Caki2 (cell line): Measurements from ENCODE around the gene WDFY3. TPM values are rescaled to one million over a fixed set of nuclear protein-coding genes. Genes with fewer than 3 reads are reported as not detected.

Source experiments
- DNase-seq: peaks from one replicate; pipeline ENCODE4 v3.0.0-alpha.2; 2015; ENCODE audit warnings: low read depth
- in situ Hi-C: cut with HindIII; loops from 2 replicates; pipeline ENCODE4 v1.10.0; 2016; ENCODE audit warnings: low sequenced_read_pairs, low pct_unique_long_range_greater_than_20kb, mixed read lengths
- total RNA-seq: library from RNA; depleted of rRNA; stranded (reverse); fragments of >200 nt; shearing (Covaris generic); gene quantifications from 2 replicates; pipeline ENCODE4 v1.2.3, GENCODE V29; 2014; ENCODE audit warnings: low replicate concordance

The WDFY3 gene
- total RNA-seq, 1 experiment from 2014 or later = 30.3 TPM

GRCh38 chr4:84954982-84955567 lies 11.4 kb downstream of the WDFY3 start:
- DNase-seq = no peak
- in situ Hi-C loops = no loop called here

GRCh38 chr4:84952776-84953175 lies 13.7 kb downstream of the WDFY3 start:
- in situ Hi-C loops = no loop called here
- DNase-seq = no peak

- peak; percentile 71 for DNase-seq
- in situ Hi-C loops = no loop called here
Observed at GRCh38 chr4:84952004-84952403, 14.5 kb downstream of the WDFY3 start.

GRCh38 chr4:84948056-84948455 lies 18.4 kb downstream of the WDFY3 start:
- in situ Hi-C loops = no loop called here
- DNase-seq = no peak

GRCh38 chr4:84944947-84945346 lies 21.5 kb downstream of the WDFY3 start:
- DNase-seq = no peak

GRCh38 chr4:84940960-84941359 lies 25.5 kb downstream of the WDFY3 start:
- in situ Hi-C loops = no loop called here
- DNase-seq = no peak

More at GRCh38 chr4:84944947-84945346, 21.5 kb downstream of the WDFY3 start:
- in situ Hi-C loops = no loop called here

GRCh38 chr4:84939113-84939512 lies 27.4 kb downstream of the WDFY3 start:
- no peak for DNase-seq

GRCh38 chr4:84938316-84938715 lies 28.2 kb downstream of the WDFY3 start:
- DNase-seq = no peak

More at GRCh38 chr4:84939113-84939512, 27.4 kb downstream of the WDFY3 start:
- in situ Hi-C loops = no loop called here

GRCh38 chr4:84937381-84937977 lies 29.0 kb downstream of the WDFY3 start:
- in situ Hi-C loops = no loop called here
- DNase-seq = no peak

More at GRCh38 chr4:84938316-84938715, 28.2 kb downstream of the WDFY3 start:
- in situ Hi-C loops = no loop called here

GRCh38 chr4:84936123-84936522 lies 30.4 kb downstream of the WDFY3 start:
- in situ Hi-C loops = no loop called here
- no peak for DNase-seq

GRCh38 chr4:84932462-84932861 lies 34.0 kb downstream of the WDFY3 start:
- in situ Hi-C loops = no loop called here

GRCh38 chr4:84931961-84932360 lies 34.5 kb downstream of the WDFY3 start:
- DNase-seq = no peak
- in situ Hi-C loops = no loop called here

More at GRCh38 chr4:84932462-84932861, 34.0 kb downstream of the WDFY3 start:
- DNase-seq = no peak

- in situ Hi-C loops = no loop called here
- DNase-seq = no peak
Observed at GRCh38 chr4:84931274-84931673, 35.2 kb downstream of the WDFY3 start.

GRCh38 chr4:84928089-84928488 lies 38.4 kb downstream of the WDFY3 start:
- in situ Hi-C loops = no loop called here
- DNase-seq = no peak

- in situ Hi-C loops = no loop called here
- no peak for DNase-seq
Observed at GRCh38 chr4:84927428-84927827, 39.1 kb downstream of the WDFY3 start.

- no peak for DNase-seq
- in situ Hi-C loops = no loop called here
Observed at GRCh38 chr4:84925558-84925957, 40.9 kb downstream of the WDFY3 start.

- no peak for DNase-seq
- in situ Hi-C loops = no loop called here
Observed at GRCh38 chr4:84924434-84924833, 42.1 kb downstream of the WDFY3 start.

- DNase-seq = no peak
- in situ Hi-C loops = no loop called here
Observed at GRCh38 chr4:84920617-84921016, 45.9 kb downstream of the WDFY3 start.

GRCh38 chr4:84917869-84918600 lies 48.5 kb downstream of the WDFY3 start:
- no peak for DNase-seq
- in situ Hi-C loops = no loop called here
